Neural cell (in vitro differentiated cells): ENCODE measurements around the gene CPNE9.

Experiments used
- CTCF ChIP-seq: fragments of 450-650 bp; IDR thresholded peaks from 2 replicates; pipeline ENCODE4 v1.5.1; 2014; ENCODE audit warnings: antibody characterized with exemption, mild to moderate bottlenecking, moderate library complexity; ENCODE audit not compliant: poor library complexity, severe bottlenecking
- EP300 ChIP-seq: fragments of 450-650 bp; conservative IDR thresholded peaks from 2 replicates; pipeline ENCODE4 v1.6.1; 2014; ENCODE audit warnings: antibody characterized with exemption, mild to moderate bottlenecking, moderate library complexity; ENCODE audit not compliant: poor library complexity, severe bottlenecking
- EZH2 ChIP-seq: fragments of 200-600, 300-800 bp; shearing (Covaris generic), sonication (generic); IDR thresholded peaks from 2 replicates; pipeline ENCODE4 v1.6.1; 2014; ENCODE audit warnings: antibody characterized with exemption, low read length, borderline replicate concordance, mild to moderate bottlenecking; ENCODE audit not compliant: insufficient read depth, poor library complexity, severe bottlenecking
- TAF1 ChIP-seq: IDR thresholded peaks from 2 replicates; pipeline ENCODE4 v1.6.1; 2012; ENCODE audit warnings: low read depth

- no peak for TF ChIP-seq EZH2
- TF ChIP-seq CTCF, result no peak
- TF ChIP-seq TAF1, result no peak
- no peak for TF ChIP-seq EP300
Measured at GRCh38 chr3:9730657-9731205, 27.1 kb downstream of the CPNE9 start.
